Suprapubic skin (tissue), 4 donors: Measurements from ENCODE around the gene SOX14. TPM values are rescaled to one million over a fixed set of nuclear protein-coding genes. Genes with fewer than 3 reads are reported as not detected.
A peak's percentile ranks its signal among the peaks of the same experiment; 100 is the strongest.

Source experiments
- DNase-seq, 2 donors: peaks; one replicate each; pipeline ENCODE4 v3.0.0-alpha.2; 2019; ENCODE audit warnings: low spot score in 2 of 2
- H3K27ac ChIP-seq: fragments of 200-600 bp; sonication (generic); one replicate; pipeline ENCODE4 v1.5.1; 2019
- H3K27me3 ChIP-seq: fragments of 200-600 bp; sonication (generic); one replicate; pipeline ENCODE4 v1.5.1; 2019
- H3K36me3 ChIP-seq: fragments of 200-600 bp; sonication (generic); one replicate; pipeline ENCODE4 v1.5.1; 2019
- H3K4me1 ChIP-seq: fragments of 200-600 bp; sonication (generic); one replicate; pipeline ENCODE4 v1.5.1; 2019
- H3K4me3 ChIP-seq: fragments of 200-600 bp; sonication (generic); one replicate; pipeline ENCODE4 v1.5.1; 2019; ENCODE audit warnings: mild to moderate bottlenecking
- H3K9me3 ChIP-seq: fragments of 200-600 bp; sonication (generic); one replicate; pipeline ENCODE4 v1.5.1; 2019
- EP300 ChIP-seq: sonication (generic); formaldehyde crosslinking; IDR thresholded peaks from one replicate; pipeline ENCODE4 v1.6.1; 2017; ENCODE audit warnings: antibody characterized with exemption
- POLR2A ChIP-seq, 2 donors: fragments of 450-650 bp; IDR thresholded peaks; one replicate each; pipeline ENCODE4 v1.6.1; 2017; ENCODE audit warnings: antibody characterized with exemption in 2 of 2, mild to moderate bottlenecking in 2 of 2, moderate library complexity in 2 of 2
- POLR2AphosphoS5 ChIP-seq, 3 donors: sonication (generic); formaldehyde crosslinking; IDR thresholded peaks; one replicate each; pipeline ENCODE4 v1.6.1; 2017; ENCODE audit warnings: antibody characterized with exemption in 3 of 3
- WGBS: methylation state at CpG from one replicate; pipeline ENCODE4 v1.1.5; 2018; 5-methylcytosine and 5-hydroxymethylcytosine counted together
- total RNA-seq, 4 donors: library from RNA; depleted of rRNA; stranded (reverse); fragments of >200 nt; gene quantifications; one replicate each; pipeline ENCODE4 v1.1.0, GENCODE V29; 2016
- TF ChIP-seq, protein P1 (sequence below), 2 donors: fragments of 200-600 bp in 1 of 2; fragments of 450-650 bp in 1 of 2; sonication (generic) in 1 of 2; IDR thresholded peaks; one replicate each; pipeline ENCODE4 v1.5.1; 2016 to 2019; ENCODE audit warnings: antibody characterized with exemption in 2 of 2, mild to moderate bottlenecking in 1 of 2, moderate library complexity in 1 of 2

The SOX14 gene
- total RNA-seq, 4 donors from 2014 or later, result not detected

DNA sequence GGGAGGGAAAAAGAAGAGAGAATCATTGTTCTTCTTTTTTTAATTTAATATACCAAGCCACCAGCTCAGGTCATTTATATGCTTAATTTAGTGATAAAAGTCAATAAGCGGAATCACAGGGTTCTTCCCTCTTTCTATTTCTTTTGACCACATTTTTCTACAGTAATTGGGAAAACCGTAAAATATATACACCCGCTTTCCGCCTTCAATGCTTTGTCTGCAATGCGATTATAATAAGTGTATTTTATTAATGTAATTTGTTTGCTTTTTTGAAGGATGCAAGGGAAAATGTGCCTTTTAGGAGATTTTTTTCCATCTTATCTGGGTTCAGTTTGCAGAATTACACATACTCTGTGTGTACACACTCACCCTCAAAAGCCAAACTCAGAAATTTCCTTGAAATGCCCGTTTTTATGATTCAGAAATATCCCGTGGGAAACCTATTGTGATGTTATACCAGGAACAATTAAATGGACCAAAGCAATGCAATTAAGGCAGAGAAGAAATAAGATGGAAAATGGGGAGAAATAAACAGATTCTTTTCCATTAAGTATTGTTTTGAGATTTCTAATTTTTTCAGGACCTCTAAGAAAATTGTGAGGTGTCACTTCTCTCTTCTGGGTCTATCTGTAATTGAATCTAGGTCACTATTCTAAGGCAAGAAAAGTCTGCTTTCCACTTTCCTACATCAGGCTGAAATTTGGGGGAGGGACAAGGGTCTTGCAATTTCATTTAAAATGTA is 8.3 kb downstream of the SOX14 start:
- 20% methylated on average over 7 of the region's 7 CpGs for WGBS
- no peaks in the 10 kb centered on the region for H3K9me3 ChIP-seq
- TF ChIP-seq POLR2AphosphoS5 (IDR thresholded peaks at IDR 0.05), result no peak
- TF ChIP-seq EP300, result no peak
- TF ChIP-seq POLR2A (IDR thresholded peaks at IDR 0.05), result no peak
- TF ChIP-seq, protein P1, sequence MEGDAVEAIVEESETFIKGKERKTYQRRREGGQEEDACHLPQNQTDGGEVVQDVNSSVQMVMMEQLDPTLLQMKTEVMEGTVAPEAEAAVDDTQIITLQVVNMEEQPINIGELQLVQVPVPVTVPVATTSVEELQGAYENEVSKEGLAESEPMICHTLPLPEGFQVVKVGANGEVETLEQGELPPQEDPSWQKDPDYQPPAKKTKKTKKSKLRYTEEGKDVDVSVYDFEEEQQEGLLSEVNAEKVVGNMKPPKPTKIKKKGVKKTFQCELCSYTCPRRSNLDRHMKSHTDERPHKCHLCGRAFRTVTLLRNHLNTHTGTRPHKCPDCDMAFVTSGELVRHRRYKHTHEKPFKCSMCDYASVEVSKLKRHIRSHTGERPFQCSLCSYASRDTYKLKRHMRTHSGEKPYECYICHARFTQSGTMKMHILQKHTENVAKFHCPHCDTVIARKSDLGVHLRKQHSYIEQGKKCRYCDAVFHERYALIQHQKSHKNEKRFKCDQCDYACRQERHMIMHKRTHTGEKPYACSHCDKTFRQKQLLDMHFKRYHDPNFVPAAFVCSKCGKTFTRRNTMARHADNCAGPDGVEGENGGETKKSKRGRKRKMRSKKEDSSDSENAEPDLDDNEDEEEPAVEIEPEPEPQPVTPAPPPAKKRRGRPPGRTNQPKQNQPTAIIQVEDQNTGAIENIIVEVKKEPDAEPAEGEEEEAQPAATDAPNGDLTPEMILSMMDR (IDR thresholded peaks at IDR 0.05), result no peak
- no peaks in the 10 kb centered on the region for H3K36me3 ChIP-seq
- peak overlapping the region; percentile 43 for H3K4me3 ChIP-seq
- no peak overlapping the region for H3K27ac ChIP-seq
- no peak for DNase-seq
- peaks cover 96% of the 10 kb centered on the region for H3K27me3 ChIP-seq
- H3K4me1 ChIP-seq, result peaks cover 48% of the 10 kb centered on the region

DNA sequence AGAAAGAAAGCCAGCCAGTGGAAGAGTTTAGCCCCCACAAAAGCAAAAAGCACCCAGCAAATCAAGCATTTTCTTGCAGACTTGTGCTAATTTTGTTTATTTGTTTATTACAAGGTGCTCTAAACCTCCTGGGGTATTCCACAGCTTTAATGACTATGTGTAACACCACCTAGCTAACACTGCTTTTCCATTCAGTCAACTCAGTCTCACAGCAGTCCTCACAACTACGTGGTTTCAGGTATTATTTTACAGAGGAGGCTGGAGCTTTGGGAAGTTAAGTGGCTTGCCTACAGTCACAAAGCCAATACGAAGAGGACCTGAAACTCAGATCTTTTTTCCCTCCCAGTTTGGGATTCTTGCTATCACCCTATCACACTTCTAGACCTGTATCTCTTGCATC is 14.8 kb downstream of the SOX14 start:
- Histone ChIP-seq H3K27me3 (peaks cover 39% of the 10 kb centered on the region), H3K4me3 (no peak overlapping the region), H3K27ac (no peak overlapping the region), H3K36me3 (no peaks in the 10 kb centered on the region), H3K4me1 (no peaks in the 10 kb centered on the region), H3K9me3 (no peaks in the 10 kb centered on the region)
- no peak for TF ChIP-seq EP300
- WGBS, result 32% methylated on average over 2 of the region's 2 CpGs
- DNase-seq, result no peak

- TF ChIP-seq POLR2AphosphoS5 (IDR thresholded peaks at IDR 0.05) (no peak), EP300 (no peak), POLR2A (IDR thresholded peaks at IDR 0.05) (no peak)
- TF ChIP-seq, protein P1 (IDR thresholded peaks at IDR 0.05), result no peak
- H3K4me3 ChIP-seq, result no peak overlapping the region
- H3K27ac ChIP-seq, result no peak overlapping the region
- H3K27me3 ChIP-seq, result peaks cover 11% of the 10 kb centered on the region
- 67% methylated on average over 6 of the region's 6 CpGs for WGBS
- no peaks in the 10 kb centered on the region for H3K36me3 ChIP-seq
- H3K9me3 ChIP-seq, result no peaks in the 10 kb centered on the region
- no peaks in the 10 kb centered on the region for H3K4me1 ChIP-seq
- no peak for DNase-seq
Observed at GRCh38 chr3:137787529-137787928, 23.4 kb downstream of the SOX14 start.

- no peak for DNase-seq
- no peaks in the 10 kb centered on the region for H3K36me3 ChIP-seq
- no peaks in the 10 kb centered on the region for H3K9me3 ChIP-seq
- peaks cover 7% of the 10 kb centered on the region for H3K27me3 ChIP-seq
- H3K4me3 ChIP-seq, result no peak overlapping the region
- TF ChIP-seq, protein P1 (IDR thresholded peaks at IDR 0.05), result no peak
- WGBS, result 57% methylated on average over 5 of the region's 5 CpGs
- no peaks in the 10 kb centered on the region for H3K4me1 ChIP-seq
- H3K27ac ChIP-seq, result no peak overlapping the region
Observed at GRCh38 chr3:137789236-137789635, 25.1 kb downstream of the SOX14 start.

DNA sequence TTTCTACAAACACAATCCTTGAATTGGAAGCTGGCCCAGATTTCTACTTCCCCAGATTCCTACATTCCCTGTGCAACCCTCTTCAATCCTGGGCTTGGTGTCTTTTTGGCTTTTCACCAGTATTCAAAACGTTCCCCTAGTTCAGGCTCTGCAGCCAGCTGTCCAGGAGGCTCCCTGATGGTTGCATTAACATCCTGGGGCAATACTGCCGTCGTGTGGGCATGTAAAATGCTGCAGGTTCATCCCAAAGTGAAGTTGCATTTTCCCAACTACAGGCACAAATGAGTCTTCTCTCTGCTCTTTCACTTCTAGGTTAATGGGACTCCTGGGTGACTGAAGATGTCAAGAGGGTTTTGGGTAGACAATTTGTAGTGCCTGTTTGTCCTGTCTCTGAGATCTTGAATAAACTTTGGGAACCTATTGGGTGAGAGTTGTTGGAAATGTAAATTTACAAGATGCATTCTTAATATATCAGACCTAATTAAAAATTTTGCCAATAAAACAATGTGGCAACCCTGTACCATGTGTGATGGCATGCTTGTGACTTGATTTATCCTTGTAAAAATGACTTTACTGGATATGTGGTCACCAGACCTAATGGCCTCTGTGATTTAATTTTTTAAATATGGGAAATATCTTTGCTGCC is 28.6 kb downstream of the SOX14 start:
- DNase-seq, result no peak
- H3K36me3 ChIP-seq, result no peaks in the 10 kb centered on the region
- H3K9me3 ChIP-seq, result no peaks in the 10 kb centered on the region
- no peak overlapping the region for H3K27ac ChIP-seq
- no peaks in the 10 kb centered on the region for H3K4me1 ChIP-seq
- TF ChIP-seq, protein P1 (IDR thresholded peaks at IDR 0.05), result peak in 1 of 2 donors; percentile 43
- no peak for TF ChIP-seq POLR2AphosphoS5 (IDR thresholded peaks at IDR 0.05)
- no peaks in the 10 kb centered on the region for H3K27me3 ChIP-seq
- H3K4me3 ChIP-seq, result no peak overlapping the region
- WGBS, result 0% methylated on average over 3 of the region's 3 CpGs
